Measurements from ENCODE around the gene ALDH4A1.
"Not testable (repeated sequence)": the region's sequence is repeated elsewhere in the genome, so short reads cannot be mapped to it uniquely, and the experiment has no call there.

The ALDH4A1 gene

GRCh38 chr1:18847723-18848122, 54.6 kb downstream of the ALDH4A1 start:
- not testable (repeated sequence) for DNase-seq

DNA sequence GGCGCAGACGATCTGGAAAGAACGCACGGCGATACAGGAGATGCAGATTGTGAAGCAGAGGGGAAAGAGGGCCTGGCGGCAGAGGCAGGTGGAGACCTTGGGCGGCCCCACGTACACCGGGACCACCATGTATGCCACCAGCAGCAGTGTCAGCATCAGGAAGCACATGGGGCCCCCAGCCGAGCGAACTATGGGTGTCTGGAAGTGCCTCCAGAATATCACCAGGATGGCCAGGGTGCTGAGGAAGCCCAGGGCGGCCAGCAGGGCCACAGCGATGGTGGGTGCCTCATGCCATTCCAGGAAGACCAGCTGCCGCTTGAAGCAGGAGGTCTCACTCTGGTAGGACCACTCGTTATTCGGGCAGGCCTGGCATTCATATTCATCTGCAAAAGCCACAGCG, 62.2 kb downstream of the ALDH4A1 start:
- DNase-seq: no peak

- no peak for DNase-seq
Measured at GRCh38 chr1:18836654-18837053, 65.7 kb downstream of the ALDH4A1 start.

GRCh38 chr1:18832319-18832718, 70.0 kb downstream of the ALDH4A1 start:
- not testable (repeated sequence) for DNase-seq

DNA sequence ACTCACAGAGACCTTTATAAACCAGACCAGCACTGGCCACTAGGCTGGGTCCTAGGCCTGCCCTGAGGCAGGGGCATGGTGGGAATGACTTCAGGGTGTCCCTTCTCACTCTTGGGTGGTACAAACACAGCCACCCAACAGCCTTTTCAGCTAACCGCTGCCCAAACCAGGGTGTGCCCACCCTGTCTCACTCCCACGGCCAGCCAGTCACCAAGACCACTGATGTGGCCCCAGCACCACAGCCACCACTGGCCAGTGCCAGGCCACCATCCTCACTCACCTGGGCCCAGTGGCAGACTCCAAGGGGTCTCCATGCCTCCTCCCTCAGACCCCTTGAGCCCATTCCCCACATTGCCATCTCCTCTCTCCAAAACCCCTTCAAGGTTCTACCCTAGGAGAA, 70.7 kb downstream of the ALDH4A1 start:
- no peak for DNase-seq

DNA sequence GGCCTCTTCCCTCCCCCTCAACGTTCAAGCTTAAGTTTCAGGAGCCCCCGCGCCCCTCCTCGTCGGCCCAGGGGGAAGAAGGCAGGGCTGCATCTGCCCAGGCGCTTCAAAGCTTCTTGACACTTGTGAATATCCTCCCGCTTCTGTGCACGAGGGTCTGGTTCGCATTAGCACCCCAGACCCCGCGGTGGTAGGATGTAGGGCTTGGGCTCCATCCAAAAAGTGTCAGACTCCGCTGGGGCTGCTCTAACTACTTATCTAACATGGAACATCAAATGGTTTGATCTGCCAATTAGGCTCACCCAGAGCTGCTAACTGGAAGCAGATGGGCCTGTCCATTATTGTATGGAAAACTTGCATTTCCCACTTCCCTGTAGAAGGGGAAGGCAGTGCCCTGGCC, 71.8 kb downstream of the ALDH4A1 start:
- DNase-seq: no peak

GRCh38 chr1:18829671-18830070, 72.7 kb downstream of the ALDH4A1 start:
- no peak for DNase-seq

- no peak for DNase-seq
Measured at GRCh38 chr1:18828224-18828623, 74.1 kb downstream of the ALDH4A1 start.

DNA sequence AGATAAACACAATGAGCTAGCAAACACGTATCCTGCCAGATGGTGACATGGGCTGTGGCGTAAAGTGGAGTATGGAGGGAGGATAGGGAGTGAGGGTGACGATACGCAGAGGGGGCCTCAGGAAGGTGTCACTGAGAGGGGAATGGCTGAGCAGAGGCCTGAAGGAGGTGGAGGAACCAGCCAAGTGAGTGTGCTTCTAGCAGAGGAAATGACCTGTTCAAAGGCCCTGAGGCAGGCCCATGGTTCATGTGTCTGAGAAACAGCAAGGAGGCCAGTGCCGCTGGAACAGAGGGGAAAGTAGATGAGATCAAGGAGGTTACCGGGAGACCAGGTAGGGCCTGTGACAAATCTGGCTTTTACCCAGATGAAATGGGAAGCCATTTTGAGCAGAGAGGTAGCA, 78.9 kb downstream of the ALDH4A1 start:
- no peak for DNase-seq
